Measurements from ENCODE around the gene TEF. TPM values are rescaled to one million over a fixed set of nuclear protein-coding genes. Genes with fewer than 3 reads are reported as not detected.
A peak's percentile ranks its signal among the peaks of the same experiment; 100 is the strongest.

The TEF gene
- total and polyA plus RNA-seq, 2 experiments from 2014 or later, result 4.0 to 21.1 TPM

- TF ChIP-seq, protein P1, sequence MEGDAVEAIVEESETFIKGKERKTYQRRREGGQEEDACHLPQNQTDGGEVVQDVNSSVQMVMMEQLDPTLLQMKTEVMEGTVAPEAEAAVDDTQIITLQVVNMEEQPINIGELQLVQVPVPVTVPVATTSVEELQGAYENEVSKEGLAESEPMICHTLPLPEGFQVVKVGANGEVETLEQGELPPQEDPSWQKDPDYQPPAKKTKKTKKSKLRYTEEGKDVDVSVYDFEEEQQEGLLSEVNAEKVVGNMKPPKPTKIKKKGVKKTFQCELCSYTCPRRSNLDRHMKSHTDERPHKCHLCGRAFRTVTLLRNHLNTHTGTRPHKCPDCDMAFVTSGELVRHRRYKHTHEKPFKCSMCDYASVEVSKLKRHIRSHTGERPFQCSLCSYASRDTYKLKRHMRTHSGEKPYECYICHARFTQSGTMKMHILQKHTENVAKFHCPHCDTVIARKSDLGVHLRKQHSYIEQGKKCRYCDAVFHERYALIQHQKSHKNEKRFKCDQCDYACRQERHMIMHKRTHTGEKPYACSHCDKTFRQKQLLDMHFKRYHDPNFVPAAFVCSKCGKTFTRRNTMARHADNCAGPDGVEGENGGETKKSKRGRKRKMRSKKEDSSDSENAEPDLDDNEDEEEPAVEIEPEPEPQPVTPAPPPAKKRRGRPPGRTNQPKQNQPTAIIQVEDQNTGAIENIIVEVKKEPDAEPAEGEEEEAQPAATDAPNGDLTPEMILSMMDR (IDR thresholded peaks at IDR 0.05; ENCODE audit: low read depth, low read length), result no peak
- peaks cover 13% of the 10 kb centered on the region for H3K4me1 ChIP-seq (ENCODE audit: low read depth)
- H3K4me3 ChIP-seq, result peak overlapping the region; percentile 57
- peak in 1 of 2 donors; percentile 81 for DNase-seq (ENCODE audit: low read depth in 1 of 2, low spot score in 1 of 2)
- peak overlapping the region; percentile 99 for H3K27ac ChIP-seq
- H3K9me3 ChIP-seq (ENCODE audit: low read depth), result no peaks in the 10 kb centered on the region
- H3K27me3 ChIP-seq, result no peaks in the 10 kb centered on the region
- no peaks in the 10 kb centered on the region for H3K36me3 ChIP-seq
Observed at GRCh38 chr22:41382098-41382578, 396 bp downstream of the TEF start.

GRCh38 chr22:41382610-41383009 lies 868 bp downstream of the TEF start:
- Histone ChIP-seq H3K27ac (no peak overlapping the region), H3K36me3 (no peaks in the 10 kb centered on the region), H3K9me3 (ENCODE audit: low read depth) (no peaks in the 10 kb centered on the region), H3K27me3 (no peaks in the 10 kb centered on the region), H3K4me1 (ENCODE audit: low read depth) (peaks cover 13% of the 10 kb centered on the region), H3K4me3 (peak overlapping the region; percentile 57)
- TF ChIP-seq, protein P1 (IDR thresholded peaks at IDR 0.05; ENCODE audit: low read depth, low read length), result no peak
- no peak for DNase-seq (ENCODE audit: low read depth in 1 of 2, low spot score in 1 of 2)

DNA sequence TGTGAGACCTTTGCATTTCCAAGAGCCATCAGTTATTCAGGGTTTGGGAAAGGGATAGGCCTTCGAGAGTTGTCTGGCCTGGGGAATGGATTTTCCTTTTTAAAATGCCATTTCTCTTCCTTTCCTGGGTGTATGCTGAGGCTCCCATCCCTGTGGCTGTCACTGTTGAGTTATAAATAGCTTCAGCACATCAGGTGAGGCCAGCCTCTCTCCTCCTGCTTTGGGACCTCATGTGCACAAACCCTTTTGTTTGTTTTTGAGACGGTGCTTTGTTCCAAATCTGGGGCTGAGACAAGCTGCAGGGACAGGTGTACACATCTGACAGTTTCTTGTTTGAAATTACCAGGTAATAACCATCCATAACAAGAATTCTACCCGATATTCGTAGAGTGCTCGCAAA lies 1.3 kb downstream of the TEF start:
- no peaks in the 10 kb centered on the region for H3K27me3 ChIP-seq
- H3K4me1 ChIP-seq (ENCODE audit: low read depth), result peaks cover 13% of the 10 kb centered on the region
- TF ChIP-seq, protein P1 (IDR thresholded peaks at IDR 0.05; ENCODE audit: low read depth, low read length), result no peak
- DNase-seq (ENCODE audit: low read depth in 1 of 2, low spot score in 1 of 2), result no peak
- peak overlapping the region; percentile 57 for H3K4me3 ChIP-seq
- no peak overlapping the region for H3K27ac ChIP-seq
- H3K9me3 ChIP-seq (ENCODE audit: low read depth), result no peaks in the 10 kb centered on the region
- peaks cover under 1% of the 10 kb centered on the region for H3K36me3 ChIP-seq

DNA sequence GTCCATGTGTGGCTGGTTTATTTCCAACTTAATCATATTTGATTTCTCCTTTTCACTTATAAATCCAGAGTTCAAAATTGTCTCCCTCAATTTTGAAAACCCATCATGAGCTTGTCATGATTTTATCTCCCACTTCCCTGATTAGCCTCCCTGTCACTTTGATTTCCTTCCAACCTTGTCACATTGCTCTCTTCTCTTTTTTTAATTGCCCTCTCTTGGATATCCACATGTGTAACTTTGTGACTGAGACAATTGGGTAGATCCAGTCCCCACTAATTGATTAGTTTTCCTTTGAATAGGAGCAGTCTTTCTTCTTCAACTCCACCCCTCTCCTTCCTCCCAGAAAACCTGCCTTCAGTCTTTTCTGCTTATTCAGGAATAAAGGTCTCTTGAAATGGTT lies 2.4 kb downstream of the TEF start:
- TF ChIP-seq, protein P1 (IDR thresholded peaks at IDR 0.05; ENCODE audit: low read depth, low read length), result no peak
- Histone ChIP-seq H3K4me3 (no peak overlapping the region), H3K27ac (no peak overlapping the region), H3K9me3 (ENCODE audit: low read depth) (no peaks in the 10 kb centered on the region), H3K27me3 (no peaks in the 10 kb centered on the region), H3K36me3 (peaks cover 8% of the 10 kb centered on the region), H3K4me1 (ENCODE audit: low read depth) (peaks cover 13% of the 10 kb centered on the region)
- no peak for DNase-seq (ENCODE audit: low read depth in 1 of 2, low spot score in 1 of 2)

GRCh38 chr22:41387341-41387740 lies 5.6 kb downstream of the TEF start:
- Histone ChIP-seq H3K9me3 (ENCODE audit: low read depth) (no peaks in the 10 kb centered on the region), H3K27me3 (no peaks in the 10 kb centered on the region), H3K36me3 (peaks cover 10% of the 10 kb centered on the region), H3K27ac (no peak overlapping the region), H3K4me3 (no peak overlapping the region), H3K4me1 (ENCODE audit: low read depth) (peaks cover 6% of the 10 kb centered on the region)
- DNase-seq (ENCODE audit: low read depth in 1 of 2, low spot score in 1 of 2), result no peak
- TF ChIP-seq, protein P1 (IDR thresholded peaks at IDR 0.05; ENCODE audit: low read depth, low read length), result no peak

DNA sequence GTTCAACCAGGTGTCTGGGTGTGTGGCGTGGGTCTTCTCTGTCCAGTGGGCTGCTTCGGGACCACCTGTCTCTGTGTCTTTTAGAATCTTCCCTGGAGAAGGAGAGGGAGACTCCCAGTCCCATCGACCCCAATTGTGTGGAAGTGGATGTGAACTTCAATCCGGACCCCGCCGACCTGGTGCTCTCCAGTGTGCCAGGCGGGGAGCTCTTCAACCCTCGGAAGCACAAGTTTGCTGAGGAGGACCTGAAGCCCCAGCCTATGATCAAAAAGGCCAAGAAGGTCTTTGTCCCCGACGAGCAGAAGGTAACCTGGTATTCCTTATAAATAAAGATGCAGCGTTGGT lies 12.2 kb downstream of the TEF start:
- TF ChIP-seq, protein P1 (IDR thresholded peaks at IDR 0.05; ENCODE audit: low read depth, low read length), result no peak
- no peak for DNase-seq (ENCODE audit: low read depth in 1 of 2, low spot score in 1 of 2)
- H3K27me3 ChIP-seq, result no peaks in the 10 kb centered on the region
- no peak overlapping the region for H3K4me3 ChIP-seq
- H3K4me1 ChIP-seq (ENCODE audit: low read depth), result no peaks in the 10 kb centered on the region
- no peak overlapping the region for H3K27ac ChIP-seq
- H3K9me3 ChIP-seq (ENCODE audit: low read depth), result no peaks in the 10 kb centered on the region
- H3K36me3 ChIP-seq, result peaks cover 14% of the 10 kb centered on the region

Measured in cardiac muscle cell (in vitro differentiated cells and primary cell).